ENCODE results near the gene ADAMTS4. TPM values are rescaled to one million over a fixed set of nuclear protein-coding genes. Genes with fewer than 3 reads are reported as not detected.

Gene ADAMTS4
- total and polyA plus RNA-seq, 2 donors (not counting 1 experiment from before 2014, with no cell fraction given) = 0.10 TPM; not detected in 1

DNA sequence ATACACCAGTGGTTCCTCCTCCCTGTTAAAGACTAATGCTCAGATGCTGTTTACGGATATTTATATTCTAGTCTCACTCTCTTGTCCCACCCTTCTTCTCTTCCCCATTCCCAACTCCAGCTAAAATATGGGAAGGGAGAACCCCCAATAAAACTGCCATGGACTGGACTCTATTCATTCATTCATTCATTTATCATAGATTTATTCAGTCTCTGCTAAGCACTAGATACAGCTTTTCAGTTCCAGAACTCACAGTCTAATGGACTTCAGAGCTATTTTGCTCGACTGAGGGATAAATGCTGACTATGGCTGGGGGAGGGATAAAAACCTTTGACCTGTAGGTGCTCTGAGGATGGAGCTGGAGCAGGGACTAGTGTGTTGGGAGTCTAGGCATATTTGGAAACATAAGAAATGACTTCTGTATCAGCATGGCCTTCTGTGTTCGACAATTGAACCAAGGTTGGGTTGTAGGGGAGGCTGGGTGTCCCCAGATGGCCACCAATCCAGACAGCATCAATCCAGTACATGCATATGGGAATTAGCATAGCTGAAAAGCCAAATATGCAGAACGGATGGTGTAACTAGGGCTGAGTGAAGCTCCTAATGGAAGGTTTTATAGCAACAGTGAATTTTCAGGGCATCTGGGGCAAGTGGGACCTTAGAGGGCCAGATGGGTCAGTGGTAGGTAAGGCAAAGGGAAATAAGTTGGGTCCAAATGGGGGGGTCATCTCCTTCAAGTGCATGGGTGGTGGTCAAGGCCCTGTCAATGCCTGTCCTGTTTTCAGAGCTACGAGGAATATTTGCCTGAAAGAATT lies 20.4 kb upstream of the ADAMTS4 start:
- Mint-ChIP-seq H3K4me1 (peaks cover 27% of the 10 kb centered on the region), H3K4me3 (no peak overlapping the region), H3K9me3 (ENCODE audit: insufficient read depth) (no peaks in the 10 kb centered on the region), H3K27me3 (peaks cover 46% of the 10 kb centered on the region), H3K27ac (no peak overlapping the region)
- Histone ChIP-seq H3K27me3 (replicated peaks in 1 of 4; ENCODE audit: control extremely low read depth in 1 of 4, control insufficient read depth in 3 of 4, insufficient read depth in 4 of 4, low read length in 3 of 4) (peaks cover 0 to 49% (median 36%) of the 10 kb centered on the region in 4 experiments), H3K79me2 (ENCODE audit: control insufficient read depth, insufficient read depth, low read length) (no peaks in the 10 kb centered on the region), H3K36me3 (replicated peaks in 1 of 2; ENCODE audit: control extremely low read depth in 1 of 2, control insufficient read depth in 1 of 2, extremely low read depth in 1 of 2, insufficient read depth in 2 of 2, low read length in 1 of 2) (peaks cover 0 to 4% of the 10 kb centered on the region in 2 experiments), H3K9ac (ENCODE audit: low read length) (no peak overlapping the region), H3K27ac (ENCODE audit: low read length in 2 of 2) (no peak overlapping the region), H3K9me3 (ENCODE audit: control extremely low read depth in 1 of 3, control insufficient read depth in 2 of 3, insufficient read depth in 1 of 3, low read length in 2 of 3) (no peaks in the 10 kb centered on the region), H2AFZ (ENCODE audit: insufficient read depth, low read depth, low read length, poor library complexity, severe bottlenecking) (no peak overlapping the region), H3K4me3 (ENCODE audit: control extremely low read depth in 1 of 5, extremely low read depth in 1 of 5, insufficient read depth in 1 of 5, low read depth in 2 of 5, low read length in 4 of 5) (no peak overlapping the region), H3K4me1 (ENCODE audit: control insufficient read depth in 2 of 2, insufficient read depth in 2 of 2, low read length in 2 of 2) (peaks cover 15 to 26% of the 10 kb centered on the region in 2 donors), H4K20me1 (ENCODE audit: control insufficient read depth, insufficient read depth, low read length, poor library complexity, severe bottlenecking) (no peaks in the 10 kb centered on the region), H3K4me2 (replicated peaks; ENCODE audit: low read depth, low read length, poor library complexity, severe bottlenecking) (no peak overlapping the region)
- no peak for ATAC-seq (ENCODE audit: low read depth)
- intact Hi-C loops (cut with micrococcal nuclease) = no loop called here
- TF ChIP-seq CTCF (IDR thresholded peaks at IDR 0.05) (no peak), EZH2 (IDR thresholded peaks at IDR 0.05; ENCODE audit: borderline replicate concordance, insufficient read depth, low read depth, low read length, poor library complexity, severe bottlenecking) (no peak)
- 96% methylated on average over 4 of the region's 5 CpGs for WGBS (ENCODE audit: insufficient coverage)
- ChIA-PET CTCF (interaction anchor here (1.1 to 1.9 kb wide), 4 partner anchors 8 to 162 kb away, joined by 3 to 7 read pairs (median 6); no protein-coding TSS in a partner anchor), POLR2A (no interaction called here)
- DNase-seq = no peak

Data from B cell (primary cell).